Posterior cingulate gyrus (tissue), 11 donors: Measurements from ENCODE around the gene IFT20.

Experiments used
- DNase-seq, 10 donors: peaks; one replicate each; pipeline versions ENCODE4 v3.0.0 to v3.0.0-alpha.2; 2020 to 2021; ENCODE audit warnings: mixed read lengths in 3 of 10
- intact Hi-C: fragments of 100-400 bp; cut with DNase I; formaldehyde crosslinking; loops from one replicate; pipeline ENCODE4 v1.15.1; 2023

The IFT20 gene

DNA sequence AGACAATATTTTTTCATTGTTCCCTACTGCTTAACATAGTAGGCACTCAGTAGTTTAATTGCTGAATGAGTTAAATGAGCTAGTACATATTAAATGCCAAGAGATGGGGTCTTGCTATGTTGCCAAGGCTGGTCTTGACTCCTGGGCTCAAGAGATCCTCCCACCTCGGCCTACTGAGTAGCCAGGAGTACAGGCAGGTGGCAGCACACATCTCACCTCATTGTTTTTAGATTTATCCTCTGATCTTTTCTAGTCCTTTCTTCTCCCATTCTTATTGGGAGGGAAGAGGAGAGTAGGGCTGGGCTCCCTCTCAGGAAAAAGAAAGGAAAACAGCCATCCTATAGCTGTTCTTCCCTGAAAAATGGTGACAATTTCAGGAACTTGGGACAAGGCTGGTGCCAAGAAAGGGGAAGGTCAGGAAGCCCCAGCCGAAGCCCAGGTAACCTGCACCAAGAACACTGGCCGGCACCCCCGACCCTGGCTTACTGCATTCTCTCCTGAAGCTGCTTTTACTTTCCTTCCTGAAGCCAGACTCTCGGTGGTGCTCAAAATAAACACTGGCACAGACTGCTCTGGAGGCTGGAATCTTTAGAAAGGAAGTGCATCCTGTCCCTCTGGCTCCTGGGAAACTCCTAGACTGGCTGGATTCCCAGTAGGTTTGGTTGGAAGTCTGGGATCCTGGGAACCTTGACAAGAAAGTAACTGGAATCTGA is 2.9 kb upstream of the IFT20 start:
- DNase-seq = peak in 4 of 10 donors; percentile 34 to 74 (median 39)

DNA sequence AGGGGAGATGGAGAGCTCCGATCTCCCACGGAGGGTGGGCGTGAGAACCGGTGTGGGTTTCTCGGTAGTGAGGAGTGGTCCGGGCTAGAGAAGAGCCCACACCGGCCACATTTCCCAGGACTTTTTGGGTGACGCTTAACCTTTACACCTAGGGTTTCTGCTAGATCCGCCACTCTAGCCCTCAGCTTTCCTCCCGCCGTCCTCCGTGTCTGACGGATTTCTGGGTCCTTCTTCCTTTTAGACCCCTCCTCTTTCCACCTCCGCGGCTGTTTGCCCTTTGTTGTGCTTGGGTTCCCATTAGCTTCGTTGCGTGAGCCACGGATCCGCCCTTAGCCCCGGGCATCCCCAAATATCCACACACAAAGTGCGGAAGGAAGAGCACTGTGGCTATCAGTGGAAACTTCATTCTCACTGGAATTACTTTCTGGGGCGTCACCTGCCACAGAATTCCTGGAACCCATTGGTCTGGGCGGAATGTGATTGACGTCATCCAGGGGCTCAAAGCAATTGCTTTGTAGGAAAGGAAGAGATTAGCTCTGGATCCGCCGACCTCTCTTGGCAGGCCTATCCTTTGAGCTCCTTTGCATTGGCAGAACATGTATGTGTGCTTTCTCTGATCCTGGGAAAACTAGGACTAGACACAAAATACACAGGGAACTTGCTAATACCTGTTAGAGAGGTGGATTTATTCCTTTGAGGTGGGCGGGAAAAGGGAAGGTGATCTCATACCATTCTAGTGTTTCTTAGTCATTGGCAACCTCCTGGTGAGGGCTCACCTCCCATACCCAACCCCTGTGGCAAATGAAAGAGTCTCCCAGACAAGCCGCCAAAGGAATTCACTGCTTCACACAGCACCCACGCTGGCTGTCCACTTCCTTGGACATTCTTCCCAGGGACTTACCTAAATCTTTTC is 943 bp upstream of the IFT20 start:
- peak in 4 of 10 donors; percentile 34 to 65 (median 45) for DNase-seq
- intact Hi-C loops = loop anchor here (1.0 to 2.0 kb wide), 2 partner anchors 17 to 21 kb away; partner anchors contain the start of genes POLDIP2 and TMEM97

More for the DNA sequence above, 2.9 kb upstream of the IFT20 start:
- intact Hi-C loops = no loop called here

GRCh38 chr17:28334666-28335200 is 539 bp downstream of the IFT20 start:
- no peak for DNase-seq
- intact Hi-C loops = loop anchor here (1.0 to 2.0 kb wide), 2 partner anchors 16 to 23 kb away; partner anchors contain the start of genes POLDIP2 and TMEM97

DNA sequence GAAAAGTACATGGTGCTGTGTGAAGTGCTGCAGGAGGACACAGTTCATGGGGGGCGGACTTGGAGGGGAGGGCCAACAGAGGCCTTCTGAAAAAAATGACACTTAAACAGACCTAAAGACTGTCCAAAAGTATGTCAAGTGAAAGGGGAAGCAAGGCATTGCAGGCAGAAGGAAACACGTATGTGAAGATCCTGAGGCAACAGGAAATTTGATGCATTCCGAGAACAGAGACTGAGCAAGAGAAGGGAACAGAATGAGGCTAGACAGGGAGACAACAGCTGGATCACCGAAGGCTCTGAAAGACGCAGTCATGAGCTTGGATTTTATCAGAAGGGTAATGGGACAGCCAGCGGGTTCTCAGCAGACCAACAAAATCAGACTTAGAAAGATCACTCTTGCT is 1.1 kb downstream of the IFT20 start:
- peak in 1 of 10 donors; percentile 2 for DNase-seq
- intact Hi-C loops = loop anchor here (2.0 kb wide), 1 partner anchor 15 kb away; the partner anchor contains the start of gene TMEM97

DNA sequence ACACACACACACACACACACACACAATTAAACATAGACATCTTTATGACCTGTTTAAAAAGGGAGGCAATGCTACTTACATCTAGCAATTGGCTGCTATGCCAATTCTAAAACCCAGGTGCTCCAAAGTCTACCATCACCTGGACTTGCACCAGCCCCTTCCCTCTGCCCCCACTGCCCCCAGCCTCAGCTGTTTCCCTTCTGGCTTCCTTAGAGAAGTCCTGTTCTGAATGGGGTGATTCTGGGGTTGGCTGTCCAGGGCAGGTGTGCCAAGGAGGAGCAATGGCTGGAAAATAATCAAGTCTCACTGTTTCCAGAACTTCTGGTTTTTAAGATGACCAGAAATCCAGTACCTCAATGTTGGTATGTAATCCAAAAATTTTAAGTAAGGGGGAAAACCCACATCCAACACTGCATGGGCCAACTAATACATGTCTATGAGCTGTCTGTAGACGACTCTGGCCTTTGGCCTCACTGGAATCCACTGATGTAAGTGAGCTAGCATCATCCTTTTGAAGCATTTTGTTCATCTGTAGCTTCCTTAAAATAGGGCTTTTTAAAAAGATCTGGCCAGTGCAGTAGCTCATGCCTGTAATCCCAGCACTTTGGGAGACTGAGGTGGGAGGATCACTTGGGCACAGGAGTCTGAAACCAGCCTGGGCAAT is 2.1 kb downstream of the IFT20 start:
- peak in 1 of 10 donors; percentile 4 for DNase-seq
- intact Hi-C loops = no loop called here

DNA sequence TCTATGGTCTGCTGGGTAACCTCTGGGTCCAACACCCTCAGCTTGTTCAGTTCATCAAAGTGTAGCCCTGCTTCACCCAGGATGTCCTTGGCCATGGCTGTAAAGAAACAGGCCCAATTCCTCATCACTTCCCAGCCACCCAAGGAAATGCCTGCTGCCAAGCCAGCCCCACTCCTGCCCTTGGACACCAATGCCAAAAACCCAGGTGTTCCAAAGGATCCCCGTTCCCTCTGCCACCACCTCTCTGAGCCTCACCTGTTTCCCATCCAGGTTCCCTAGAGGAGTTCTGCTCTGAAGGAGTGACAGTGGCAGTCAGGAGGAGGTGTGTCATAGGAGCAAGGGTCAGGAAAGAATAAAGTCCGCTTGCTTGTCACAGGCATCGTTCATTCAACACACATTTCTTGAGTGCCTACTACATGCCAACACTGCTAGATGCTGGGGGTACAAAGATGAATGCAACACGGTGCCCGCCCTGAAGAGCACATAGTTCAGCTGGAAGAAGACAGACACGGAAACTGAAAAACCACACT is 3.3 kb downstream of the IFT20 start:
- intact Hi-C loops = no loop called here
- DNase-seq = peak in 1 of 10 donors; percentile 13

DNA sequence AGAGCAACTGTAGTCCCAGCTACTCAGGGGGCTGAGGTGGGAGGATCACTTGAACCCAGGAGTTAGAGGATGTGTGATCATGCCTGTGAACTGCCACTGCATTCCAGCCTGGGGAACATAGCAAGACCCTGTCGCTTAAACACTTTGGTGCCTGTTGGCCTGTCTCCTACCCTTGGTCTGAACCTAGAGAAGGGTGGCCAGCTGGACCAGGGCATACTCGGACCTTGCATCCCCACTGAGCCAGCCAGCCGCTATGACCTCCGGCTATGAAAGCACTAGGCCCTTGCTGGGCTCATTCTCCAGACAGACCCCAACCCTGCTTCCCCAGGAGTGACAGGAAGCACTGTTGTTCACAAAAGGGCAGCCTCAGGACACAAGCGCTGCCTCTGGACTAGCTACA is 4.6 kb downstream of the IFT20 start:
- intact Hi-C loops = no loop called here
- peak in 1 of 10 donors; percentile 46 for DNase-seq

GRCh38 chr17:28328325-28328724 is 6.9 kb downstream of the IFT20 start:
- no peak for DNase-seq
- intact Hi-C loops = no loop called here

- intact Hi-C loops = no loop called here
- DNase-seq = no peak
These were observed 7.6 kb downstream of the IFT20 start for GRCh38 chr17:28327709-28328108.

DNA sequence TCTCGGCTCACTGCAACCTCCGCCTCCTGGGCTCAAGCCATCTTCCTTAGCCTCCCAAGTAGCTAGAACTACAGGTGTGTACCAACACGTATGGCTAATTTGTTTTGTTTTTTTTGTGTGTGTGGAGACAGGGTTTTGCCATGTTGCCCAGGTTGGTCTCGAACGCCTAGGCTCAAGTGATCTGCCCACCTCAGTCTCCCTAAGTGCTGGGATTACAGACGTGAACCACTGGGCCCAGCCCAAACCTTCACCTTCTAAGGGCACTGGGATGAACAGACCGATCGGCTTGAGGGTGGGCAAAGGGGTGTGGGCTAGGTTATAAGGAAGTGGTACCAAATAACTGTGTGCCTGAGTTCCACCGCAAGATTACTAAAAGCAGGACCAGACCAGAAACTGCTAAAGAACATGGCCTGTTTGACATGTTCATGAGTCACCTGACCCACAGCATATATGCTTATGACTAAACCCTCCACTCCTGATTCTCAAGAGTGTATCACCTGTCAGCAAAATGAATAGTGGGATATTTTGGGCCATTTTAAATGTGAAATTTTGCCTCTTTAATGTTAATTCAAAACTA is 8.2 kb downstream of the IFT20 start:
- intact Hi-C loops = no loop called here
- no peak for DNase-seq

GRCh38 chr17:28326114-28326513 is 9.2 kb downstream of the IFT20 start:
- intact Hi-C loops = no loop called here
- no peak for DNase-seq

GRCh38 chr17:28325211-28325610 is 10.1 kb downstream of the IFT20 start:
- intact Hi-C loops = no loop called here
- no peak for DNase-seq

DNA sequence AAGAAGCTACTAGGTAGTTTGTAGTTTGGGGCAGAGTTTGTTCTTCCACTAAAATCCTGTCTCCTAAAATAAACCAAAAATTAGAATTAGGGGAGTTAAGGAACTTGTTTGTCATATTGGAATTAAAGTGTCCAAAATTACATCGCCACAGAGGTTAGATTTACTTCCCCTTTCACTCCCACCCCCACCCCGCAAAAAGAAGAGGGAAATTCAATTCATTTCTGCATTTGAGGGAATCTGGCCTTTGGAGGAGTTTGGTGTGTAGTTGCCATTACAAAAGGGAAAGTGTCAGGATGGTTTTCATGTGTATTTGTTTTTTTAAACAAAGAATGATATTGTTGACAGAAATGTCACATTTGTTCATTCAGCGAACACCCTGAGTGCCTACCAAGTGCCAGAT is 10.5 kb downstream of the IFT20 start:
- intact Hi-C loops = no loop called here
- no peak for DNase-seq

GRCh38 chr17:28324267-28324745 is 11.0 kb downstream of the IFT20 start:
- no peak for DNase-seq
- intact Hi-C loops = no loop called here

DNA sequence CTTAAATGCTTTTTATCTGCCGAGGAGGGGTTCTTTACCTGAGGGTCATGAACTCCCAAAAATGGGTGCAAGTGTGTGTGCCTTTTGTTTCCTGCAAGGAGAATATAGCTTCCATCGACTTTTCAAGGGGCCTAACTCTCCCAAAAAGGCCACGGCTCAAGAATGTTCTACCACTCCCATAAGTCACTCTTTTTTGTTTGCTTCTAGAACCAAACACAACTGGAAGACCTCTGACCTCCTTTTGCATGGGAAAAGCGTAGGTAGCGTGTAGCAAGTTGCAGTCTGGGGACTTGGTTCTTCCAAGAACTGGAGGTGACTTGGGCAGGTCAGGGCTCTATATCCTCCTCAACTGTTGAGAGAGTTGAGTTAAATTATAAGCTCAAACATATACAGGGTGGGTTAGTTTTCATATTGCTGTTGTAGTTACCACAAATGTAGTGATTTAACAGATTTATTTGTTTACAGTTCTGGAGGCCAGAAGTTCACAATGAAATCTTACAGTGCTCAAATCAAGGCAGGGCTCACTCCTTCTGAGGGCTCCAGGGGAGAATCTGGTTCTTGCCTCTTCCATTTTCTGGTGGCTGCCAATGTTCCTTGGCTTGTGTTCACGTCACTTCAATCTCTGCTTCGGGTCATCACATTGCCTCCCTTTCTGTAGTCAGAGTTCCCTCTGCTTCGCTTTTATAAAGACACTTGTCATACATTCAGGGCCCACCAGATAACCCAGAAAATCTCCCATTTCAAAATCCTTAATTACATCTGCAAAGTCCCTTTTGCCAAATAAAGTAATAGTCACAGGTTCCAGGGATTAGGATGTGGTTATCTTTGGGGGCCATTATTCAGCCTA is 14.8 kb downstream of the IFT20 start:
- DNase-seq = no peak
- intact Hi-C loops = no loop called here

- intact Hi-C loops = loop anchor here (2.0 kb wide), 1 partner anchor 15 kb away; the partner anchor contains the start of genes IFT20 and TNFAIP1
These were observed 15.7 kb downstream of the IFT20 start for GRCh38 chr17:28319598-28319935.

GRCh38 chr17:28318759-28319597 is 16.3 kb downstream of the IFT20 start, which contains the start of gene TMEM97:
Gene TMEM97, plus strand, starts transcription at chr17:28319200. Its CDS starts 40 bp downstream, at chr17:28319240.
- intact Hi-C loops = loop anchor here (2.0 kb wide), 1 partner anchor 16 kb away; the partner anchor contains the start of genes IFT20 and TNFAIP1
- DNase-seq = peak; percentile 92 to 100 (median 98)

More at GRCh38 chr17:28319598-28319935, 15.7 kb downstream of the IFT20 start:
- no peak for DNase-seq
